Islet of Langerhans (tissue), 1 donor: ENCODE data around the gene DNAH17.

Experiments used
- FAIRE-seq: peaks from one replicate; lab custom pipeline; 2011; peaks lifted over from hg19 to GRCh38; lab: Jason Lieb, UNC

The DNAH17 gene

GRCh38 chr17:78572239-78573205 lies 4.7 kb downstream of the DNAH17 start:
- FAIRE-seq, result no peak

- FAIRE-seq, result no peak
Observed at GRCh38 chr17:78571329-78571728, 5.9 kb downstream of the DNAH17 start.

- no peak for FAIRE-seq
Observed at GRCh38 chr17:78568494-78569115, 8.6 kb downstream of the DNAH17 start.

- no peak for FAIRE-seq
Observed at GRCh38 chr17:78567991-78568390, 9.2 kb downstream of the DNAH17 start.

- FAIRE-seq, result no peak
Observed at GRCh38 chr17:78566947-78567346, 10.2 kb downstream of the DNAH17 start.

- FAIRE-seq, result no peak
Observed at GRCh38 chr17:78563189-78564145, 13.7 kb downstream of the DNAH17 start.

- no peak for FAIRE-seq
Observed at GRCh38 chr17:78562734-78563133, 14.5 kb downstream of the DNAH17 start.

GRCh38 chr17:78561166-78561565 lies 16.0 kb downstream of the DNAH17 start:
- FAIRE-seq, result no peak

GRCh38 chr17:78560731-78561130 lies 16.5 kb downstream of the DNAH17 start:
- FAIRE-seq, result no peak

GRCh38 chr17:78559749-78560368 lies 17.3 kb downstream of the DNAH17 start:
- no peak for FAIRE-seq

- no peak for FAIRE-seq
Observed at GRCh38 chr17:78558989-78559388, 18.2 kb downstream of the DNAH17 start.

- FAIRE-seq, result no peak
Observed at GRCh38 chr17:78558181-78558850, 18.9 kb downstream of the DNAH17 start.

GRCh38 chr17:78557598-78558039 lies 19.6 kb downstream of the DNAH17 start:
- FAIRE-seq, result no peak

- no peak for FAIRE-seq
Observed at GRCh38 chr17:78556812-78557211, 20.4 kb downstream of the DNAH17 start.

GRCh38 chr17:78555746-78556401 lies 21.3 kb downstream of the DNAH17 start:
- no peak for FAIRE-seq

GRCh38 chr17:78550464-78550863 lies 26.7 kb downstream of the DNAH17 start:
- FAIRE-seq, result no peak

GRCh38 chr17:78548725-78549124 lies 28.5 kb downstream of the DNAH17 start:
- no peak for FAIRE-seq

GRCh38 chr17:78547035-78547434 lies 30.2 kb downstream of the DNAH17 start:
- no peak for FAIRE-seq

GRCh38 chr17:78546476-78546875 lies 30.7 kb downstream of the DNAH17 start:
- FAIRE-seq, result no peak

- FAIRE-seq, result no peak
Observed at GRCh38 chr17:78544881-78545755, 32.1 kb downstream of the DNAH17 start.
